ENCODE measurements around the gene SREK1IP1.

Gene SREK1IP1

GRCh38 chr5:64691291-64691690 lies 77.2 kb downstream of the SREK1IP1 start:
- no peak for DNase-seq (ENCODE audit: low read depth, low spot score)
- in situ Hi-C loops (cut with HindIII; ENCODE audit: low sequenced_read_pairs): no loop called here
- no peak for TF ChIP-seq CTCF (IDR thresholded peaks at IDR 0.05; ENCODE audit: low read depth, low read length)
- H3K4me3 ChIP-seq (ENCODE audit: low read depth, low read length): no peak overlapping the region

- peak within 1 kb of the TSS; percentile 14 for H3K4me3 ChIP-seq (ENCODE audit: low read depth, low read length)
- no peak for TF ChIP-seq CTCF (IDR thresholded peaks at IDR 0.05; ENCODE audit: low read depth, low read length)
- peak; percentile 23 for DNase-seq (ENCODE audit: low read depth, low spot score)
- in situ Hi-C loops (cut with HindIII; ENCODE audit: low sequenced_read_pairs): no loop called here
Observed at GRCh38 chr5:64690417-64691151, 77.9 kb downstream of the SREK1IP1 start, which contains the start of gene SHISAL2B. TSS of gene SHISAL2B (plus strand) at chr5:64690503. CDS start at chr5:64690624, 121 bp downstream.

- TF ChIP-seq CTCF (IDR thresholded peaks at IDR 0.05; ENCODE audit: low read depth, low read length): no peak
- H3K4me3 ChIP-seq (ENCODE audit: low read depth, low read length): peak overlapping the region; percentile 14
- DNase-seq (ENCODE audit: low read depth, low spot score): no peak
- in situ Hi-C loops (cut with HindIII; ENCODE audit: low sequenced_read_pairs): no loop called here
Observed at GRCh38 chr5:64690104-64690416, 78.4 kb downstream of the SREK1IP1 start.

- in situ Hi-C loops (cut with HindIII; ENCODE audit: low sequenced_read_pairs): no loop called here
- no peak for TF ChIP-seq CTCF (IDR thresholded peaks at IDR 0.05; ENCODE audit: low read depth, low read length)
- no peak for DNase-seq (ENCODE audit: low read depth, low spot score)
- no peak overlapping the region for H3K4me3 ChIP-seq (ENCODE audit: low read depth, low read length)
Observed at GRCh38 chr5:64688965-64689364, 79.5 kb downstream of the SREK1IP1 start.

- no peak for DNase-seq (ENCODE audit: low read depth, low spot score)
- no peak for TF ChIP-seq CTCF (IDR thresholded peaks at IDR 0.05; ENCODE audit: low read depth, low read length)
- no peak overlapping the region for H3K4me3 ChIP-seq (ENCODE audit: low read depth, low read length)
- in situ Hi-C loops (cut with HindIII; ENCODE audit: low sequenced_read_pairs): no loop called here
Observed at GRCh38 chr5:64688391-64688790, 80.1 kb downstream of the SREK1IP1 start.

- no peak for DNase-seq (ENCODE audit: low read depth, low spot score)
- in situ Hi-C loops (cut with HindIII; ENCODE audit: low sequenced_read_pairs): no loop called here
- H3K4me3 ChIP-seq (ENCODE audit: low read depth, low read length): no peak overlapping the region
- no peak for TF ChIP-seq CTCF (IDR thresholded peaks at IDR 0.05; ENCODE audit: low read depth, low read length)
Observed at GRCh38 chr5:64685866-64686265, 82.6 kb downstream of the SREK1IP1 start.

All from astrocyte of the spinal cord (primary cell).